Subcutaneous abdominal adipose tissue (tissue), 5 donors: Measurements from ENCODE around the gene CCDC6.
"Not testable (repeated sequence)": the region's sequence is repeated elsewhere in the genome, so short reads cannot be mapped to it uniquely, and the experiment has no call there.

Experiments
- H3K27ac ChIP-seq: one replicate; pipeline ENCODE4 v1.7.0; 2013; ENCODE audit warnings: low read depth, mild to moderate bottlenecking, inconsistent platforms, low read length, moderate library complexity
- H3K27me3 ChIP-seq, 5 donors: one replicate each; pipeline ENCODE4 v1.7.0; 2013; ENCODE audit warnings: low read length in 5 of 5, inconsistent platforms in 1 of 5; ENCODE audit not compliant: control insufficient read depth in 5 of 5, insufficient read depth in 4 of 5
- H3K36me3 ChIP-seq, 5 donors: one replicate each; pipeline ENCODE4 v1.7.0; 2013; ENCODE audit warnings: low read length in 5 of 5; ENCODE audit not compliant: control insufficient read depth in 5 of 5, insufficient read depth in 5 of 5
- H3K4me1 ChIP-seq, 5 donors: one replicate each; pipeline ENCODE4 v1.7.0; 2013; ENCODE audit warnings: low read length in 5 of 5, mild to moderate bottlenecking in 3 of 5, moderate library complexity in 1 of 5; ENCODE audit not compliant: control insufficient read depth in 5 of 5, insufficient read depth in 5 of 5
- H3K4me3 ChIP-seq, 5 donors: one replicate each; pipeline ENCODE4 v1.7.0; 2013; ENCODE audit warnings: low read length in 5 of 5, low read depth in 1 of 5
- H3K9ac ChIP-seq, 5 donors: one replicate each; pipeline ENCODE4 v1.7.0; 2013; ENCODE audit warnings: low read length in 5 of 5, mild to moderate bottlenecking in 4 of 5, moderate library complexity in 3 of 5
- H3K9me3 ChIP-seq, 5 donors: one replicate each; pipeline ENCODE4 v1.7.0; 2013; ENCODE audit warnings: low read length in 5 of 5; ENCODE audit not compliant: control insufficient read depth in 5 of 5
- donor health status: healthy.
- donor health status: healthy.
- donor health status: healthy.
- donor health status: healthy.
- donor health status: healthy.

Gene CCDC6

DNA sequence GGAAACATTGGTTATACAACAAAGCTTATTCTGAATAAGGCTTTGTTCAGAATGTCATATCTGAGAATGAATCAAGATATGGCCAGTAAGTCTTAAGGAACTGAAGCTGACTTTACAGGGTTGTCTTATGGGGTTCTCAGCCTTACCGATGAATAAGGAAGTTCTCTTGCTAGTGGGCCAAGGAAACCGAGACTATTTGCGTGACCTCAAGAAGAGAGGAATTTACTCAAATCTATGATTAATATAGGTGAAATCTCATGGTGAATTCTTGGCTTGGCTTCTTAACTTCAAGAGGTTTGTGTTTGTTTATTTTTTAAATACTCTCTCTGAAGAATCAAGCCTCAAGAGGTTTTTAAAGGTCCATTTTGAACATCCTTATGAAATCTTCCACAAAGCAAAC, 148.4 kb downstream of the CCDC6 start:
- no peaks in the 10 kb centered on the region for H3K36me3 ChIP-seq
- no peaks in the 10 kb centered on the region for H3K27me3 ChIP-seq
- H3K4me3 ChIP-seq: no peak overlapping the region
- H3K27ac ChIP-seq: no peak overlapping the region
- H3K9me3 ChIP-seq: no peaks in the 10 kb centered on the region
- H3K9ac ChIP-seq: no peak overlapping the region
- no peaks in the 10 kb centered on the region for H3K4me1 ChIP-seq

DNA sequence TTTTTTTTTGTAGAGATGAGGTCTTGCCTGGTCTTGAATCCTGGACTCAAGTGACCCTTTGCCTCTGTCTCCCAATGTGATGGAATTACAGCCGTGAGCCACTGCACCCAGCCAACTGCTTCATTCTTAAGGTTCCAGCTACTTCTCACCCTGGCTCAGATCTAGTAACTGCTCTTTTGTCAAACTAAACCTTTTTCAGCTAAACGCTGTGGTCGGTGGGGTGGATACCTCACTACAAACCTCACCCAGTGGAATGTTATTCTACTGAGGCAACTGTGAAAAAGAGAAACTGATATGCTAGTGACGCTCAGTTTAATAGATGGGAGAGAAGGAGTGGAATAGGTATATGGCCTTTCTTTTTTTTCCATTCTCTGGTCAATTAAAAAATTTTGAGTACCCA, 151.4 kb downstream of the CCDC6 start:
- no peaks in the 10 kb centered on the region for H3K4me1 ChIP-seq
- H3K36me3 ChIP-seq: no peaks in the 10 kb centered on the region
- H3K4me3 ChIP-seq: no peak overlapping the region
- no peak overlapping the region for H3K27ac ChIP-seq
- H3K9ac ChIP-seq: no peak overlapping the region
- no peaks in the 10 kb centered on the region for H3K9me3 ChIP-seq
- no peaks in the 10 kb centered on the region for H3K27me3 ChIP-seq

DNA sequence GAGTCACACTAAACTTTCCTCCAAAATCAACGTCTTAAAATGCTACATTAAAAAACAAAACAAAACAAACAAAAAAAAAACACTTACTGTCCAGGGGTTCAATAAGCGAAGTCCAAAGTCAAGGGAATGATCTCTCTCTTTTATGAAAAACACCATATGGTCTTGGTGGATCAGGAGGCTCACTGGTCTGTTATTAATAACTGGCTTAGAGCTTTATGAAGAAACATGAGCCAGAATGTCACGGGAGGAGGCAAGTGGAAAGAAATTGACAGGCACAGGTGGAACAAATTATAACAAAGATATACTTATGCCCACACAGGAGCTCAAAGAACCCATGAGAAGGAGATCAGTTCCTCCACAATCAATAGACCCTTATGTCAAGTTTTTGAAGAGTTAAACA, 153.1 kb downstream of the CCDC6 start, which contains the start of gene MRLN:
Gene MRLN (minus strand): TSS at position 189 of the 400 bp plus-strand sequence.
- H3K9me3 ChIP-seq: no peaks in the 10 kb centered on the region

DNA sequence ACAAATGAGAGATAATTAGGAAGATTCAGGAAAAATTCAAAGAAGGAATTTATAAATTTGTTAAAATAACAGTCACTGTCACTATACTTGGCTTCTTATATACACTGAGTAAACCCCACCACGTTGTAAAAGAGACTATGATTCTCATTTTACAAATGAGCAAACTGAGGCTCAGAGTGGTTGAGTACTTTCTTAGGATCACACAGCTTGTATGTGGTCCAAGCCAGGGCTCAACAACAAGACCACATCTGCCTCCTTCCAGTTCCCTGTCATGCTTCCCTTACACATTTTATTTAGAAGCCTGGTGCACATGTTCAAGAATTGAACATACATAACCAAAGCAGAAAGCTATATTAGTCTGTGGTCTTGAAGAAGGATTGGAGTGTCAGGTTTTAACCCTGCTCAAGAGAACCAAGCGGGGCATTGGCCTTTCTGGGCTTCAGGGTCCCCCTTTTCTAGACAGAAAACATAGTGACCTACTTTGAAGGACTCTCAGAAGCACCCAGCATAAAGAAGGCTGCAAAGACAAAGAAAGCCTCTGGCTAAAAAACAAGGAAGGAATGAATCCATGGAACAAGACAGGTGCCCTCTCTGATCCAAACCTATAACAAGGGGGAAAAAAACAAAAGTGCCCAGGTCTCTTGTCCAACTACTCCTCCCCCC, 153.9 kb downstream of the CCDC6 start:
- Histone ChIP-seq H3K4me3 (no peak overlapping the region), H3K36me3 (no peaks in the 10 kb centered on the region), H3K27ac (no peak overlapping the region)

More for the DNA sequence above, 153.1 kb downstream of the CCDC6 start, which contains the start of gene MRLN:
- no peaks in the 10 kb centered on the region for H3K4me1 ChIP-seq
- H3K36me3 ChIP-seq: no peaks in the 10 kb centered on the region
- H3K27ac ChIP-seq: no peak within 1 kb of the TSS
- no peak within 1 kb of the TSS for H3K4me3 ChIP-seq
- no peaks in the 10 kb centered on the region for H3K27me3 ChIP-seq
- no peak within 1 kb of the TSS for H3K9ac ChIP-seq

DNA sequence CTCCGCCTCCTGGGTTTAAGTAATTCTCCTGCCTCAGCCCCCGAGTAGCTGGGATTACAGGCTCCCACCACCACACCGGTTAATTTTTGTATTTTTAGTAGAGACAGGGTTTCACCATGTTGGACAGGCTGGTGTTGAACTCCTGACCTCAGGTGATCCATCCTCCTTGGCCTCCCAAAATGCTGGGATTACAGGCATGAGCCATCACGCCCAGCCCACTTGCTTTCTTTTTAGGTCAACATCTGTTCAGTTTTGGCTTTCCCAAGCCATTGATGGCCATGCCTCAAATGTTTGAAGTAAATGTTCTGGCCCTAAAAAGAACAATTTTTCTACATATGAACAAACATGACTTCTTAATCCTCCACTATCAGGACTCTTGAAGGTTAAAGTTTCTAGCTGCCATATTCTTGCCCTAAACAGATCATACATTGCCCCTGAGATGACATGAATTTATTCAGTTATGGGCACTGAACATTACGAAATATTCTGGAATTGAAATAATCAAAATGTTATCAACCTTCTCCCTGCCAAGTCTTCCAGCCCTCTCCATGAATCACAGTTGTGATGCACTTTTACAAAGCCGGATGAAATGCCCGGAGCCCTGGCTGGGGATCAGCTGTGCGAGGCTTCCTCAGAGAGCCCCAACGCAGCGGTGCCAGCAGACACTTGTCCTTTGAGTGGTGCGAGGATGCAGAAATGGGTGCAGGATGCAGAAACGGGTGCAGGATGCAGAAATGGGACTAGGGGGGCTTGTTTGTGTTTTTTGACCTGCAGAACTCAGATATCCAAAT, 156.0 kb downstream of the CCDC6 start:
- H3K4me3 ChIP-seq: no peak overlapping the region
- H3K27ac ChIP-seq: no peak overlapping the region

More for the DNA sequence above, 153.9 kb downstream of the CCDC6 start:
- Histone ChIP-seq H3K9ac (no peak overlapping the region), H3K27me3 (no peaks in the 10 kb centered on the region), H3K9me3 (no peaks in the 10 kb centered on the region), H3K4me1 (no peaks in the 10 kb centered on the region)

DNA sequence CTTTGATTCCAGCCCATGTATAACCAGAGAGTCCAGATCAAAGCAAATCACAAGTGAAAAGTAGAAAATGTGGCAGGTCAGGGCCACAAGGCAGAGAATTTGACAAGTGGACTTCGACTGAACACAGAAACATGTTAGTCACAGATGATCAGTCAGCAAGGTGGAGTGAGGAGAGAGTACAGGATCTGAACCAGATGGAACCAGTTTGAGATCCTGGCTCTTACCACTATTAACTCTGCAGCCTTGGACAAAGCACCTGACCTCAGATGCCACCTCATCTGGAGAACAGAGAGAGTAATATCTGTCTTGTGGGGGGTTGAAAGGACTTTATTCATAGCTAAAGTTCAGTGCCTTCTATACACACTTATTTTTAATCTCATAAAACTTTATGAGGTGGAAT, 157.5 kb downstream of the CCDC6 start:
- no peaks in the 10 kb centered on the region for H3K27me3 ChIP-seq
- no peaks in the 10 kb centered on the region for H3K36me3 ChIP-seq
- no peaks in the 10 kb centered on the region for H3K4me1 ChIP-seq
- no peaks in the 10 kb centered on the region for H3K9me3 ChIP-seq
- no peak overlapping the region for H3K27ac ChIP-seq
- no peak overlapping the region for H3K4me3 ChIP-seq
- H3K9ac ChIP-seq: no peak overlapping the region

More for the DNA sequence above, 156.0 kb downstream of the CCDC6 start:
- Histone ChIP-seq H3K9ac (no peak overlapping the region), H3K9me3 (no peaks in the 10 kb centered on the region), H3K36me3 (no peaks in the 10 kb centered on the region), H3K27me3 (no peaks in the 10 kb centered on the region), H3K4me1 (no peaks in the 10 kb centered on the region)

DNA sequence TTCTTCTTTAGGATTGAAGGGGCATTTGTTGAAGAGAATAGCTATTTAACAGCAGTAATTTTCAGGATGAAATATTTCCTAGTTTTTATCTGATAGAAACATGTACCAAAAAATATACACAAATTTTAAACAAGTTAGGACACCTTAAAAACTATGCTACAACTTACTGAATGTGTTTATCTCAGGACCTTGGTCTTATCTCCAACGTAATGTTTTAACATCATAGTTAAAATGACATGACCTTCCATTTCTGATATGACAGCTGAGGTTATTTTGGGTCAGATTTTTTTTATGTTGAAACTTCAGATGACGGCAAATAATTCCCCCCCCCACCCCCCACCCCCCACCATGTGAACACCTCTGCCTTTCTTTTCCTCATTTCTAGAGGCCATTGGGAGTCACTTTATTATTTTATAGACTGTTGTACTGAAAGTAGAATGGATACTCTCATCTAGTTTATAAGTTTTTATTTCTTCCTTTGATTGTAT, 161.1 kb downstream of the CCDC6 start:
- H3K4me3 ChIP-seq: no peak overlapping the region
- no peaks in the 10 kb centered on the region for H3K9me3 ChIP-seq
- H3K9ac ChIP-seq: no peak overlapping the region
- H3K36me3 ChIP-seq: no peaks in the 10 kb centered on the region
- H3K4me1 ChIP-seq: no peaks in the 10 kb centered on the region
- no peak overlapping the region for H3K27ac ChIP-seq
- H3K27me3 ChIP-seq: no peaks in the 10 kb centered on the region

DNA sequence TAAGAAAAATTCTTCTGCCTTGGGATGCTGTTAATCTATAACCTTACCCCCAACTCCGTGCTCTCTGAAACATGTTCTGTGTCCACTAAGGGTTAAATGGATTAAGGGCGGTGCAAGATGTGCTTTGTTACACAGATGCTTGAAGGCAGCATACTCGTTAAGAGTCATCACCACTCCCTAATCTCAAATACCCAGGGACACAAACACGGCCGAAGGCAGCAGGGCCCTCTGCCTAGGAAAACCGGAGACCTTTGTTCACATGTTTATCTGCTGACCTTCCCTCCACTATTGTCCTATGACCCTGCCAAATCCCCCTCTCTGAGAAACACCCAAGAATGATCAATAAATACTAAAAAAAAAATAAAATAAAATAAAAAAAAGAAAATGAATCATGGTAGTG, 161.6 kb downstream of the CCDC6 start:
- not testable (repeated sequence) for H3K9me3 ChIP-seq, H3K4me3 ChIP-seq, H3K27me3 ChIP-seq, H3K9ac ChIP-seq, H3K4me1 ChIP-seq, H3K36me3 ChIP-seq, H3K27ac ChIP-seq

DNA sequence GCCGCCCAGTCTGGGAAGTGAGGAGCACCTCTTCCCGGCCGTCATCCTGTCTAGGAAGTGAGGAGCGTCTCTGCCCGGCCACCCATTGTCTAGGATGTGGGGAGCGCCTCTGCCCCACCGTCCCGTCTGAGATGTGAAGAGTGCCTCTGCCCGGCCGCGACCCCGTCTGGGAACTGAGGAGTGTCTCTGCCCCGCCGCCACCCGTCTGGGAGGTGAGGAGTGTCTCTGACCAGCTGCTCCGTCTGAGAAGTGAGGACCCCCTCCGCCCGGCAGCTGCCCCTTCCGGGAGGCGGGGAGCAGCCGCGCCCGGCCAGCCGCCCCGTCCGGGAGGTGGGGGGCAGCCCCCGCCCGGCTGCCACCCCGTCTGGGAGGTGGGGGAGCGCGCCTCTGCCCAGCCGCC, 162.2 kb downstream of the CCDC6 start:
- H3K4me1 ChIP-seq, H3K9ac ChIP-seq, H3K36me3 ChIP-seq, H3K4me3 ChIP-seq, H3K27me3 ChIP-seq, H3K27ac ChIP-seq, H3K9me3 ChIP-seq: not testable (repeated sequence)

DNA sequence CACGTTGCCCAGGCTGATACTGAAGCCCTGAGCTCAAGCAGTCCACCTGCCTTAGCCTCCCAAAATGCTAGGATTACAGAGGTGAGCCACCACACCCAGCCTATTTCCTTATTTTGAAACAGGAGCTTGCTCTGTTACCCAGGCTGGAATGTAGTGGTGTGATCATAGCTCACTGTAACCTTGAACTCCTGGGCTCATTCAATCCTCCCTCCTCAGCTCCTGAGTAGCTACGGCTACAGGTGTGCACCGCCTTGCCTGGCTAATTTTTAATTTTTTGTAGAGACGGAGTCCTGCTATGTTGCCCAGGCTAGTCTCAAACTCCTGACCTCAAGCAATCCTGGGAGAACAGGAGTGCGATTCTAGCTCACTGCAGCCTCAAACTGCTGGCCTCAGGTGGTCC, 164.8 kb downstream of the CCDC6 start:
- H3K9me3 ChIP-seq: no peaks in the 10 kb centered on the region
- H3K9ac ChIP-seq: no peak overlapping the region
- no peaks in the 10 kb centered on the region for H3K36me3 ChIP-seq
- no peak overlapping the region for H3K27ac ChIP-seq
- H3K27me3 ChIP-seq: no peaks in the 10 kb centered on the region
- H3K4me3 ChIP-seq: no peak overlapping the region
- no peaks in the 10 kb centered on the region for H3K4me1 ChIP-seq
